Fibroblast of lung (primary cell): ENCODE results near the gene INSYN2B.

Experiments
- EZH2 ChIP-seq: IDR thresholded peaks from 2 replicates; pipeline ENCODE4 v1.5.1; 2012; ENCODE audit warnings: low read length, control low read depth, mild to moderate bottlenecking; ENCODE audit errors: missing control alignments
- TF ChIP-seq, protein P1 (sequence below), 2 donors: IDR thresholded peaks in 1 of 2; conservative IDR thresholded peaks in 1 of 2; 1 replicate in 1 of 2; 2 replicates in 1 of 2; pipeline ENCODE4 v1.5.1; 2011 to 2012; ENCODE audit warnings: low read length in 2 of 2, control low read depth in 1 of 2, inconsistent platforms in 1 of 2, low read depth in 1 of 2, mild to moderate bottlenecking in 1 of 2

DNA sequence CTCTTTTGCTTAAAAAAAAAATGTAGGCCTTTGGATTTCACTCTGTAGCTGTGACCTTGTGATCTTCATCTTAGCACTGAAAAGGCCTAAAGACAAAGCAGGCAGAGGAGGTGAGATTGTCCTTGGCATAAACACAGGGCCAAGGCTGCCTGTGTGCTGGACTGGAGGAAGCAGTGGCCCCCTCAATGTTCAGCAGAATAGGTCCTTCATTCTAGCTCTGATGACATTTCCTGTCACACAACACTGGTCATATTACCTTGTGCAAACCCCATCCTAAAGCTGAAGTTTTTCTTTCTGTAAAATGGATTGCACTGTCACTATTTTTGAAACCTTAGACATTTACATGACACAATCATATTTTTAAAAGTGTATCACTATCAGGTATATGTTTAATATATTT is 147.4 kb downstream of the INSYN2B start:
- TF ChIP-seq, protein P1, sequence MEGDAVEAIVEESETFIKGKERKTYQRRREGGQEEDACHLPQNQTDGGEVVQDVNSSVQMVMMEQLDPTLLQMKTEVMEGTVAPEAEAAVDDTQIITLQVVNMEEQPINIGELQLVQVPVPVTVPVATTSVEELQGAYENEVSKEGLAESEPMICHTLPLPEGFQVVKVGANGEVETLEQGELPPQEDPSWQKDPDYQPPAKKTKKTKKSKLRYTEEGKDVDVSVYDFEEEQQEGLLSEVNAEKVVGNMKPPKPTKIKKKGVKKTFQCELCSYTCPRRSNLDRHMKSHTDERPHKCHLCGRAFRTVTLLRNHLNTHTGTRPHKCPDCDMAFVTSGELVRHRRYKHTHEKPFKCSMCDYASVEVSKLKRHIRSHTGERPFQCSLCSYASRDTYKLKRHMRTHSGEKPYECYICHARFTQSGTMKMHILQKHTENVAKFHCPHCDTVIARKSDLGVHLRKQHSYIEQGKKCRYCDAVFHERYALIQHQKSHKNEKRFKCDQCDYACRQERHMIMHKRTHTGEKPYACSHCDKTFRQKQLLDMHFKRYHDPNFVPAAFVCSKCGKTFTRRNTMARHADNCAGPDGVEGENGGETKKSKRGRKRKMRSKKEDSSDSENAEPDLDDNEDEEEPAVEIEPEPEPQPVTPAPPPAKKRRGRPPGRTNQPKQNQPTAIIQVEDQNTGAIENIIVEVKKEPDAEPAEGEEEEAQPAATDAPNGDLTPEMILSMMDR (conservative IDR thresholded peaks at IDR 0.05 in 1 of 2, IDR thresholded peaks at IDR 0.05 in 1 of 2; ENCODE audit: low read depth in 1 of 2, low read length in 2 of 2), result no peak
- no peak for TF ChIP-seq EZH2
